Measurements from ENCODE around the gene CPT1C.

The CPT1C gene

GRCh38 chr19:49681830-49682229, 9.1 kb upstream of the CPT1C start:
- no peak for DNase-seq (ENCODE audit: low read depth in 3 of 3)

DNA sequence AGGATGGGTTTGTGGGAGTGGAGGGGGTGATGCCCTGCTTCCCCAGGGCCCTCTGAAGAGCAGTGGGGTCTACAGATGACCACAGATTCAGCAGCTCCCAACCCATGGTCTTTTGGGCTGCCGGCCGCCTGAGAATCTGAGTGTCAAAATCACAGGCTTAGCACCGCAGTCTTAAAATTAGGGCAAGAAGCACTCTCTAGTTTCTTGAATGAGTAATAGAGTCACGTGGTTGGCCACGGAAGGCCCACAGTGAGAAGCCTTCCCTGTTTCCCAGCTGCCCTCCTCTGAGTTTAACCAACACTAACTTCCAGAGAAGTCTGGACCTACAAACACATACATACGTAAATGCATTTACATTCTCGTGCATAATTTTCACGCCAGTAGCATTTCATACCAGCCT, 8.6 kb upstream of the CPT1C start:
- DNase-seq (ENCODE audit: low read depth in 3 of 3), result no peak

DNA sequence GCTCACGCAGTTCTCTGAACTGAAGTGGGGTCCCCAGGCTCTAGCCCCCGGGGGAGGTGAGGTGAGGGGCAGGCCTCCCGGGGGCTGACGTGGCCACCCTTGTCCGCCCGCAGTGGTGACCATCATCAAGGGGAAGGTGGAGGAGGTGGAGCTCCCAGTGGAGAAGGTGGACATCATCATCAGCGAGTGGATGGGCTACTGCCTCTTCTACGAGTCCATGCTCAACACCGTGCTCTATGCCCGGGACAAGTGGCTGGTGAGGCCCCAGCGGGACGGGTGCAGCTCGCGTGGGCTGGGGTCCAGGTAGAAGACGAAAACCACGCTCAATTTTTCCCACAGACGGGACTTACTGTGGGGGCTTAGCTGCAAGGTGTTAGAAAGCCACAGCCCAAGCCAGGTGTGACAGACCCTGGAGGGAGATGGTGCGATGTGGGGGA, 7.1 kb upstream of the CPT1C start:
- no peak for DNase-seq (ENCODE audit: low read depth in 3 of 3)

- DNase-seq (ENCODE audit: low read depth in 3 of 3), result no peak
Measured at GRCh38 chr19:49684251-49684982, 6.5 kb upstream of the CPT1C start.

DNA sequence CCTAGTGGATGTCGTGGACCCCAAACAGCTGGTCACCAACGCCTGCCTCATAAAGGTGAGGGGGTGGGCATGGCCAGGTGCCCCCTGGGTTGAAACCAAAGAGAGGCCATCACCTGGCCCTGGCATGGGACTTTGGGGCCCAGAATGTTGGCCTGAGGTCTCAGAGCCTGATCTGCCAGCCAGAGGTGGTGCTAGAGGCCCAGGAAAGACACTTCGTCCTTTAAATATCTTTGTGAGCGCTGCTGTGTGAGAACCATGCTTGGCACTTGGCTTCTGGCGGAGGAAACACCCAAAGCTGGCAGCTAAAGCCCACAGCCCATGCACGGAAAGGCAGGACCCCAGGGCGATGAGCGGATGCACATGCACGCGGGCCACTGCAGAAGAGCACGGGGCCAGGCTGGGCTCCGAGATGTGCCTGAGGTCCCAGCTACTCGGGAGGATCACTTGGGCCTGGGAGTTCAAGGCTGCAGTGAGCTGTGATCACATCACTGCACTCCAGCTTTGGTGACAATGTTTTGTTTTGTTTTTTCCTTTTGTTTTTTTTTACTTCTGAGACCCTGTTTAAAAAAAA, 5.8 kb upstream of the CPT1C start:
- DNase-seq (ENCODE audit: low read depth in 3 of 3), result no peak

- DNase-seq (ENCODE audit: low read depth in 3 of 3), result no peak
Measured at GRCh38 chr19:49685845-49686332, 5.0 kb upstream of the CPT1C start.

- DNase-seq (ENCODE audit: low read depth in 3 of 3), result no peak
Measured at GRCh38 chr19:49686503-49687088, 4.3 kb upstream of the CPT1C start.

DNA sequence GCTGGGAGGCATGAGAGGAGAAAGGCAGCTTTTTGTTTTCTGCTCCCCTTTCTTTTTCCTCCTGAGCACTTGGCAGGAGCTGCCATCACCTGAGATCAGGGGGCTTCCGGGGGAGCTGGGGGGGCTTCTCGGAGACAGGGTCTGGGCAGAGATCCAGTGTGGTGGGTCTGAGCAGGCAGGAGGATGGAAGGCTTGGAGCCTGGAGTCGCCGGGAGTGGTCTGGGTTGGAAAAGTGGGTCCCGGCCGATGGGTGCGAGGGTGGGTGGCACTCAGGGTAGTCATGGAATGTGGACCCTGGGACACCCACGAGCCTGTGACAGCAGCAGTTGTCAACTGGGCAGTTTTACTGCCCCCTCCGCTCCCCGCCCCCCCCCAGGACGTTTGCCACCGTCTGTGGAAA, 3.8 kb upstream of the CPT1C start:
- DNase-seq (ENCODE audit: low read depth in 3 of 3), result no peak

- no peak for DNase-seq (ENCODE audit: low read depth in 3 of 3)
Measured at GRCh38 chr19:49687566-49688316, 3.2 kb upstream of the CPT1C start.

DNA sequence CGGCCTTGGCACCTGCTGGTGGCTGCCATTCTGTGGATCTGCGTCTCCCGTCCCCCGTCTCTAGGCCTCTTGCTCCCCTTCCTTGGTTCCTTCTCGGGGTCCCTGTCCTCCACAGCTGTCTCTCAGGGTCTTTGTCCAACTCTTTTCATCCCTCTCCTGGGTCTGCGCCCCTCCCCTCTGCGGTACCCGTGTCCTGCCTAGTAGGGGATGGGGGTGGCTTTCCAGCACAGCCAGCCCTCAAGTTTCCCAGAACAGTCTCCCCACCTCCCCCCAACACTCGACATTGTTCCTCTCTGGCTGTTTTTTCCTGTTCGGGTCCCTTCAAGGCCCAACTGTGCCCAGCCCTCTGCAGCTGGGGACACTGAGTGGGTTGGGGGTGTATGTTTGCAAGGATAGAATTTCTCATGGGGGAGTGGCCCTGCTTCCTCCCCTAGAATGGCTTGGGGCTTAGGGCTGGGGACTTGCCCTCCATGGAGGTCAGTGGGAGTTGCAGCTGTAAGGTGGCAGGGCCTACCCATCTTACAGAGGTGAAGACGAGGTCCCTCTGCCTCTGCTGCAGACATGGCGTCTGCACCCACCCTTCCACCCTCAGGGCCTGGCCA, 2.3 kb upstream of the CPT1C start:
- no peak for DNase-seq (ENCODE audit: low read depth in 3 of 3)

- no peak for DNase-seq (ENCODE audit: low read depth in 3 of 3)
Measured at GRCh38 chr19:49689133-49690078, 1.5 kb upstream of the CPT1C start, which contains the start of gene ADM5. ADM5 (plus strand) TSS chr19:49689594; CDS start chr19:49689838, 244 bp downstream.

GRCh38 chr19:49690079-49690655, 749 bp upstream of the CPT1C start:
- DNase-seq (ENCODE audit: low read depth in 3 of 3), result no peak

GRCh38 chr19:49691243-49692146, 579 bp downstream of the CPT1C start:
- DNase-seq (ENCODE audit: low read depth in 3 of 3), result no peak

GRCh38 chr19:49692147-49692506, 1.2 kb downstream of the CPT1C start:
- no peak for DNase-seq (ENCODE audit: low read depth in 3 of 3)

- no peak for DNase-seq (ENCODE audit: low read depth in 3 of 3)
Measured at GRCh38 chr19:49696115-49696514, 5.2 kb downstream of the CPT1C start.

GRCh38 chr19:49696865-49697264, 5.9 kb downstream of the CPT1C start:
- DNase-seq (ENCODE audit: low read depth in 3 of 3), result no peak

DNA sequence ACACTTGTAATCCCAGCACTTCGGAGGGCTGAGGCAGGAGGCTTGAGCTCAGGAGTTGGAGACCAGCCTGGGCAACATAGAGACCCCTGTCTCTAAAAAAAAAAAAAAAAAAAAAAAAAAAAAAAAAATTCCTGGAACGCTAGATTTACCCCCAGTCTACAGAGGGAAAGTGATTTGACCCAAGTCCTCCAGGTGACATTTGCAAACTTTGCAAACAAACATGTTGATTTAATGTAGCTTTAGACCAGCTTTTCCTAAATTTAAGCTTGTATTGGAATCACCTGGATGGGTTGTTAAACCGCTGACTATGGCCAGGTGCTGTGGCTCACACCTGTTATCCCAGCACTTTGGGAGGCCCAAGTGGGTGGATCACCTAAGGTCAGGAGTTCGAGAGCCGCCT, 8.4 kb downstream of the CPT1C start:
- no peak for DNase-seq (ENCODE audit: low read depth in 3 of 3)

GRCh38 chr19:49700563-49700962, 9.6 kb downstream of the CPT1C start:
- DNase-seq (ENCODE audit: low read depth in 3 of 3), result no peak

DNA sequence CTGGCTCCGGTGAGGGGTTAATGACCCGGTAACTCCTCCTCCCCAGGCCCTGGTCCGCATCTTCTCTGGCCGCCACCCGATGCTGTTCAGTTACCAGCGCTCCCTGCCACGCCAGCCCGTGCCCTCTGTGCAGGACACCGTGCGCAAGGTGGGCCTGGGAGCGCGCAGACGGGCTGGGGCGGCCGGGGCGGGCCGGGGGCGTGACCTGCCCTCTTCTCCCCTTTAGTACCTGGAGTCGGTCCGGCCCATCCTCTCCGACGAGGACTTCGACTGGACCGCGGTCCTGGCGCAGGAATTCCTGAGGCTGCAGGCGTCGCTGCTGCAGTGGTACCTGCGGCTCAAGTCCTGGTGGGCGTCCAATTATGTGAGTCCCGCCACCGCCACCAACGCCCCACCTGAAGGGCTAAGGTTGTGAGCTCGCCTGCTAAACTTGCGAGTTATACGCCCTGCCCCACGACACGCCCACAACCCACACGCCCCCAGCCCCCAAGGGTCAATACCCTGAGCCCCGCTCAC, 10.4 kb downstream of the CPT1C start:
- no peak for DNase-seq (ENCODE audit: low read depth in 3 of 3)

Measured in stimulated activated CD4-positive, alpha-beta T cell treated with anti-CD3 and anti-CD28 coated beads, TNF-alpha, amount 100 ng/mL, for 48 hours (primary cell).